Skeletal muscle satellite cell (primary cell): ENCODE results near the gene ZKSCAN5. TPM values are rescaled to one million over a fixed set of nuclear protein-coding genes. Genes with fewer than 3 reads are reported as not detected.

ENCODE experiments used
- H3K27me3 ChIP-seq: 2 replicates; pipeline ENCODE4 v1.7.0; 2013; ENCODE audit warnings: low read length; ENCODE audit not compliant: control insufficient read depth, insufficient read depth
- H3K36me3 ChIP-seq: 2 replicates; pipeline ENCODE4 v1.7.0; 2013; ENCODE audit warnings: mild to moderate bottlenecking, control low read depth, low read length; ENCODE audit not compliant: insufficient read depth
- H3K4me1 ChIP-seq: 2 replicates; pipeline ENCODE4 v1.7.0; 2013; ENCODE audit warnings: low read length; ENCODE audit not compliant: control insufficient read depth, insufficient read depth
- H3K4me2 ChIP-seq: 2 replicates; pipeline ENCODE4 v1.7.0; 2013; ENCODE audit warnings: mild to moderate bottlenecking, low read length
- H3K4me3 ChIP-seq: 2 replicates; pipeline ENCODE4 v1.7.0; 2013; ENCODE audit warnings: low read length
- H3K9ac ChIP-seq: 2 replicates; pipeline ENCODE4 v1.7.0; 2013; ENCODE audit warnings: mild to moderate bottlenecking, low read depth, low read length, moderate library complexity
- H3K9me3 ChIP-seq: replicated peaks from 2 replicates; pipeline ENCODE4 v1.7.0; 2013; ENCODE audit warnings: mild to moderate bottlenecking, control low read depth, low read length
- total RNA-seq: library from RNA; depleted of rRNA; stranded (reverse); fragments of >200 nt; gene quantifications from 2 replicates; pipeline ENCODE4 v1.2.3, GENCODE V29; 2012; rRNA removed

ZKSCAN5 gene
- 7.9 and 11.2 TPM in 2 replicates for total RNA-seq

DNA sequence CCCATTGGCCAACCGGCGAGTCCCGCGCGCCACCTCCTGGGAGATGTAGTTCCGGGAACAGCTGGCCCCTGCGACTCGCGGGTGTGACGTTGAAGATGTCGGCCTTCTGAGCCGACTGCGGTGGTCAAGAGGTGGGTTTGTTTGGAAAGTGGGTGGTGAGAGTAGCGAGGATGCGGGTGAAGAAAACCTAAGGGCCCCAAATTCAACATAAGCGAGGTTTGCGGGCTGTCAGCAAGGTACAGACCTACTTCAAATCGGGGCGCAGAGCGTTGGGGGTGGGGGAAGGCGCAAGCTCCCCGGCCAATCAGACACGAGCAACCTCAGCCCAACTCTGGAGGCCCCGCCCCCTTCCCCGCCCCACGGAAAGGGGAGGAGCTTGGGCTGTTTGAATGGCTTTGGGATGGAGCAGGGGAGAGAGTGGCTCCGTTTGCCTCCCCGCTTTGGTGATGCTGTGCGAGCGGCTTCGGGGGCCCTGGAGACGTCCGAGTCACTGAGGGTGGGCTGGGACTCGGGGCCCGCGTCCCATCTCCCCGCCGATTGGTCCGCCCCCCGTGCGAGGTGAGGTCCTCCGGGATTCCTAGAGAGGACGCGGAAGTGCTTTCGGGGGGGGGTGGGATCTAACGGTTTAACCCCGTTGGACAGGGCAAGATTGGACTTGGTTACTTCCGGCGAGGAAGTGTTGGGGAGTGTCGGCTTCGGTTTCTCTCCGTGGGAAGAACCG, at the start of gene ZKSCAN5:
ZKSCAN5 (plus strand) TSS at position 60 of the 721 bp plus-strand sequence. CDS start 1,383 bp downstream, outside the sequence.
- H3K4me3 ChIP-seq: peak within 1 kb of the TSS; percentile 92
- peak within 1 kb of the TSS; percentile 86 for H3K4me2 ChIP-seq
- H3K4me1 ChIP-seq: peaks cover 13% of the 10 kb centered on the region
- no peaks in the 10 kb centered on the region for H3K9me3 ChIP-seq
- H3K9ac ChIP-seq: peak within 1 kb of the TSS; percentile 91
- no peaks in the 10 kb centered on the region for H3K36me3 ChIP-seq
- H3K27me3 ChIP-seq: no peaks in the 10 kb centered on the region

DNA sequence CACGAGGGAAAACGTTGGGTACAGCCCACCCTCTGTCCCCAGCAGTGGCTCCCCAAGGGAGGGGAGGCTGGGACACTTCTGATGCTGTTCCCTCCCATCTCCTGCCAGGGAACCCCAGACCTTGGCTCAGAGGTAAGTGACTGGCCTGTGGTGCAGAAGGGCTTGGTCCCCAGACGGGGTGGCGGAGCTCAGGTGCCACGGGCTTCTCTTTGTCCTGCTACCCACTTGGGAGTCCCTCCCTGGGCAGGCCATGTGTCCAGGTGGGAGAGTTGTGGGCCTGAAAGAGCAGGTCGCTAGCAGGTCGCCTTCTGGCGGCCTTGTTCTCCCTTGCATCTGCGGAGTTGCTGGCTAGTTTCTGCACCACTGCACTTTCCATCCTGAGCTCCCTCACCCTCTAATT, 48.6 kb upstream of the ZKSCAN5 start:
- H3K9ac ChIP-seq: no peak overlapping the region
- H3K4me2 ChIP-seq: no peak overlapping the region
- no peaks in the 10 kb centered on the region for H3K9me3 ChIP-seq
- H3K4me3 ChIP-seq: no peak overlapping the region
- peaks cover 81% of the 10 kb centered on the region for H3K36me3 ChIP-seq
- no peaks in the 10 kb centered on the region for H3K4me1 ChIP-seq
- no peaks in the 10 kb centered on the region for H3K27me3 ChIP-seq

DNA sequence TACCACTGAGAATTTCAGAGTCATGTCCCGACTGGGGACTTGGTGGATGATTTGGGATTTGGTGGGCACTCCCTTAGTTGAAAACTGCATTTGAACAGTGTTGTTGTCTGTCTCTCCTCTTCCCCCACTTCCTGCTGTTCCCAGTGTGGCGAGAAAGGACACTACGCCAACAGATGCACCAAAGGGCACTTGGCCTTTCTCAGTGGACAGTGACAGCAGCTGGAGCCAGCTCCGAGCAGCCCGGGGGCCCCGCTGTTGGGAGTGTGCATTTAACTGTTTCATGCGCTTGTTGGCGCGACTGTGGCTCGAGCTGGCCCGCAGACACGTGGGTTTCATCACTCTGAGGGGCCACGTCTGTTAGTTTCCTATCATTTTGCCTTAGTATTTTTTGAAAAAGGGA, 48.2 kb upstream of the ZKSCAN5 start:
- no peak overlapping the region for H3K4me3 ChIP-seq
- H3K36me3 ChIP-seq: peaks cover 82% of the 10 kb centered on the region
- no peak overlapping the region for H3K9ac ChIP-seq
- no peaks in the 10 kb centered on the region for H3K27me3 ChIP-seq
- H3K9me3 ChIP-seq: no peaks in the 10 kb centered on the region
- no peaks in the 10 kb centered on the region for H3K4me1 ChIP-seq
- H3K4me2 ChIP-seq: no peak overlapping the region

DNA sequence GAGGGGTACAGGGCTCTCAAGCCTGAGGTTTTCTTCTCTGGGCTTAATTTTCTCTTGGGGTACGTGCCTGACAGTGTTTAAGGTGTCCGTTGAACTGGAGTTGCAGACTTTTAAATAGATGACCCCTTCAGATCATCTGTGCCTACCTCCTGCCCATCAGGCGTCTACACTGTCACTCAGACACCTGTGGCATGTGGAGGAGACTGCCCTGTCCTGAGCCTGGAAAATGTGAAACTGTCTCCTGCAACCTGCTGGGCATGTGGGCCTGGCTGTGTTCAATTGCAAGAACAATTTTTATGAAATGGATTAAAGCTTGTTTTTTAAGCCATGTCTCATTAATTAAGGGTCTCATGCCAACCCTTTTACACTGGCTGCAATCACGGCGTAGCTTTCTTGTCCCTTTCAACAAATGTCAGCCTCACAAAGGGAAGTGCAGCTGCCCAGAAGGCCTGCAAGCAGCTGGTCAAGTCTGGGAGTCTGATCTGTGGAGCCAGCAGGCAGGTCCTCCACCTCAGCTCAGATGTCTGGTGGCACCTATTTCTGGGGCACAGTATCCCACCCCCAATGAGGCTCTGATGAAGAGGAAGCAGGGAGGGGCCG, 47.3 kb upstream of the ZKSCAN5 start:
- Histone ChIP-seq H3K9ac (no peak overlapping the region), H3K36me3 (peaks cover 80% of the 10 kb centered on the region), H3K4me2 (no peak overlapping the region), H3K4me1 (no peaks in the 10 kb centered on the region), H3K27me3 (no peaks in the 10 kb centered on the region), H3K4me3 (no peak overlapping the region), H3K9me3 (no peaks in the 10 kb centered on the region)

DNA sequence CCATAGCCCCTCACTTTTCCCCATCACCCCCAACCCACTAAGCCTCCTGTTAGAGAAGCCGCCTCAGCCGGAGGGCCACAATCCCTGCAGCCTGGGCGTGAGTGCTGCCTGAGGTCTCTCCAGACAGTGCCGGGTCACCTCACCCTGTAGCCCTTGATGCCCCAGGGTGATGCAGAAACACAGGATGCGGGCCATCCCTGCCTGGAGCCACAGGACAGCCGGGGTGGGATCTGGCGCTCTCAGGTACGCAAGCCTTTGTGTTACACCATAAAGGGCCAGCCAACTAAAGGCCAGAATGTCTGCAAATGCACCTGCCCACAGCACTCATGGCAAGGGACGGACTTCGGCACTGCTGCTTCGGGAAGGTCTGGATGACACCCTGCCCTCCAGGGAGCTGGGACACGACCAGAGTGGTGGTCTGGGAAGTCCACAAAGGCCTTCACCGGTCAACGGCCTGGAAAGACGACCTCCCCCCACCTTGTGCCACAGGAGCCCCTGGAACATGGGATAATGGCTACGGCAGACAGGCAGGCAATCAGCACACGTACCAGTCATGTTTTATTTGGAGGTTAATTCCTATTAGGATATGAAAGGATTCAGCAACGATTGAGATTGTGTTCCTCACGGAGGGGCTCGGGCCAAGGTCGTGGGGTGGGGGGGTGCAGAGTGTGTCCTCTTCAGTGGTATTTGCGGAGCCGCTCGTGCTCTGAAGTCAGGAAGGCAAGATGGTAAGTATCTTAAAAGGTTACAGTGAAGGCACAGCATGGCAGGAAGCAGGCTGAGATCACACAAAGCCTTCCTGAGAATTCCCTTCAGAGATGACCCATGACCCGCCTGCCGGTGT, 46.6 kb upstream of the ZKSCAN5 start:
- H3K9me3 ChIP-seq: no peaks in the 10 kb centered on the region
- H3K4me3 ChIP-seq: no peak overlapping the region
- no peaks in the 10 kb centered on the region for H3K27me3 ChIP-seq
- H3K9ac ChIP-seq: no peak overlapping the region
- peaks cover 77% of the 10 kb centered on the region for H3K36me3 ChIP-seq
- no peak overlapping the region for H3K4me2 ChIP-seq
- H3K4me1 ChIP-seq: no peaks in the 10 kb centered on the region

DNA sequence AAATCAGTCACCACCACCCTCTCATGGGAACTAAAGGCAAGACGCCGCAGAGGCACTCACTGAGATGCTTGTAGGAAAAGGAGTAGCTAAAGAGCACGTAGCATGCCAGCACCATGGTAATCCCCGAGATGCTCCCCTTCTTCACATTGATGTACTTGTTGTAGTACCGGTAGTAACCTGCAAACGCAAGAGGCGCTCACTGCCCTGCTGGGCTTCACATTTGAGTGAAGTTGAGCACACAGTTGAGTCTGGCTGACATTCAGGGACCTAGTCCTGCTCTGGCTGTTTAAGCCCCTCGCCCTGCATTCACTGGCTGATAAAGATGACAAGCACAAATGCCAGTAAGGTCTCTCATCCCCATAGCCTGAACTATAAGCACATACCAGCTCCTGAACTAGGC, 45.4 kb upstream of the ZKSCAN5 start:
- peaks cover 72% of the 10 kb centered on the region for H3K36me3 ChIP-seq
- H3K27me3 ChIP-seq: no peaks in the 10 kb centered on the region
- no peaks in the 10 kb centered on the region for H3K4me1 ChIP-seq
- H3K9ac ChIP-seq: no peak overlapping the region
- H3K9me3 ChIP-seq: no peaks in the 10 kb centered on the region
- no peak overlapping the region for H3K4me2 ChIP-seq
- no peak overlapping the region for H3K4me3 ChIP-seq

DNA sequence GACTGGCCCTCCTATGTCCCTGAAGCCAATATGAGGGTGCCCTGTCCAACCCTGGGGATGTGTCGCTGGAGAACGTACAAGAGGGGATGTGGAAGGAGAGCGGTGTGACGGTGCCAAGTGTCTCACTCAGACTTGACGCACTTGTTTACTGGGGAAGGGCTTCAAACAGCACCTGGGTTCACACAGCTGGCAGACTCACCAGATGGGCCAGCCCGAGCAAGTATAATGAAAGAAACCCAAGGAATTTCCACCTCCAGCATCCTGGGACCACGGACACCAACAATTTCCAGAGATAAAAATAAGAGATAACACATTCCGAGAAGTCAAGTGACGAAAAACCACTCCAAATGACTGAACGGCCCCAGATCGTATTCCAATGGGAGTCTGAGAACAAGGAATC, 43.8 kb upstream of the ZKSCAN5 start:
- H3K36me3 ChIP-seq: peaks cover 60% of the 10 kb centered on the region
- H3K4me3 ChIP-seq: no peak overlapping the region
- no peaks in the 10 kb centered on the region for H3K9me3 ChIP-seq
- H3K4me2 ChIP-seq: no peak overlapping the region
- peaks cover 8% of the 10 kb centered on the region for H3K4me1 ChIP-seq
- no peaks in the 10 kb centered on the region for H3K27me3 ChIP-seq
- no peak overlapping the region for H3K9ac ChIP-seq

DNA sequence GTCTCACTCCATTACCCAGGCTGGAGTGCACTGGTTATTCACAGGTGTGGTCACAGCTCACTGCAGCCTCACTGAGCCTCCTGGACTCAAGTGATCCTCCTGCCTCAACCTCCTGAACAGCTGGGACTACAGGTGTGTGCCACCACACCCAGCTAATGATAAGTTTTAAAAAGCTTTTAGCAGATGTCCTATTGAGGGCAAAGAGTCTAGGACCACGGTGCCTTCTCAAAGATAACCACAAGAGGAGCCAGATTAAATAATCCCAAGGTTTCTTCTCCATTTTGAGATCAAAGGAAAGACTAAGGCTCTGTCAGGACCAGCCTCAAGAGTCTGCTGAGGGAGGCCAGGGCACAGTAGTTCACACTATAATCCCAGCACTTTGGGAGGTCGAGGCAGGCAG, 43.2 kb upstream of the ZKSCAN5 start:
- no peaks in the 10 kb centered on the region for H3K9me3 ChIP-seq
- H3K4me1 ChIP-seq: peaks cover 8% of the 10 kb centered on the region
- H3K4me2 ChIP-seq: no peak overlapping the region
- H3K9ac ChIP-seq: no peak overlapping the region
- peaks cover 55% of the 10 kb centered on the region for H3K36me3 ChIP-seq
- no peaks in the 10 kb centered on the region for H3K27me3 ChIP-seq
- no peak overlapping the region for H3K4me3 ChIP-seq

DNA sequence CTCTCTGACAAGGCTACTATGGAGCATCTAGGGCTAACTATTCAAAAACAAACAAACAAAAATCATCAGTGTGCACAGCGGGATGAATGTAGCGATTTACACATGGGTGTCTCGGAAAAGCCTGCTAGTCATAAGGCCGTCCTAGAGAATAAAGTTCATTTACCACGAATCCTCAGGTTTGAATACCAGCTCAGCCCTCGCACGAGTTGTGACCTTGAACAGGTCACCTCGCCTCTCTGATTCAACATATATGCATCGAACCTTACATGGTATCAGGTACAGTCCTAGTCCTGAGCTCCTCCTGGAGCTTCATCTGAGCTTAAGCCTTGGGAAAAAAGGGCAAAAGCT, 39.1 kb upstream of the ZKSCAN5 start:
- Histone ChIP-seq H3K4me1 (peaks cover 8% of the 10 kb centered on the region), H3K4me3 (peak overlapping the region; percentile 84), H3K36me3 (peaks cover 18% of the 10 kb centered on the region), H3K9me3 (no peaks in the 10 kb centered on the region), H3K9ac (peak overlapping the region; percentile 95), H3K4me2 (peak overlapping the region; percentile 93), H3K27me3 (no peaks in the 10 kb centered on the region)

DNA sequence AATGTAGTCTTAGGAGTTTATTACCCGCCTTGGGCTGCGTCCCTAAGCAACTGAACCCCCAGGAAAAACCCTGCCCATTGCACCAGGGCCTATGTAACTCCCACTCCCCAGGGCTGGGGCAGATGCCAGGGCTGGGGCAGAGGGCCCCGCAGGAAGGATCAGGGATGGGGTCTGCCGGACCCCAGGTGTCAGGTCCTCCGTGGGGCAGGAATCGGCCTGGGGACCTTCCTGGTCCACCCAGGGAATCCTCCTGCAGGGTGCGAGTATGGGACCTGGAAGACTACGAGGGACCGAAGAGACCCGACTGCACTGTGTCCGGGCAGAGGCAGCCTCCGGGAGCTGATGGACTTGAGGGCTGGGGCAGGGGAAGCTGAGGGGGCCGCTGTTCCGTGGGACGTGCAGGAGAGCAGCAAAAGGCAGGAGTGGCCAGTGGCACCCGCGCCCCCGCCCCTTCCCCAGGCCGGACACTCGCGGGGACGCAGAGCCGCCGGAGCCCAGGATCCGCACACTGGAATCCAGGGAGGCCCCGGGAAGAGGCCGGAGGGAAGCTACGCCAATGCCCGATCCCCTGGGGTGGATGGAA, 36.0 kb upstream of the ZKSCAN5 start:
- Histone ChIP-seq H3K4me3 (no peak overlapping the region), H3K4me1 (peaks cover 8% of the 10 kb centered on the region), H3K9ac (no peak overlapping the region), H3K27me3 (no peaks in the 10 kb centered on the region), H3K9me3 (no peaks in the 10 kb centered on the region), H3K4me2 (no peak overlapping the region), H3K36me3 (peaks cover 5% of the 10 kb centered on the region)

DNA sequence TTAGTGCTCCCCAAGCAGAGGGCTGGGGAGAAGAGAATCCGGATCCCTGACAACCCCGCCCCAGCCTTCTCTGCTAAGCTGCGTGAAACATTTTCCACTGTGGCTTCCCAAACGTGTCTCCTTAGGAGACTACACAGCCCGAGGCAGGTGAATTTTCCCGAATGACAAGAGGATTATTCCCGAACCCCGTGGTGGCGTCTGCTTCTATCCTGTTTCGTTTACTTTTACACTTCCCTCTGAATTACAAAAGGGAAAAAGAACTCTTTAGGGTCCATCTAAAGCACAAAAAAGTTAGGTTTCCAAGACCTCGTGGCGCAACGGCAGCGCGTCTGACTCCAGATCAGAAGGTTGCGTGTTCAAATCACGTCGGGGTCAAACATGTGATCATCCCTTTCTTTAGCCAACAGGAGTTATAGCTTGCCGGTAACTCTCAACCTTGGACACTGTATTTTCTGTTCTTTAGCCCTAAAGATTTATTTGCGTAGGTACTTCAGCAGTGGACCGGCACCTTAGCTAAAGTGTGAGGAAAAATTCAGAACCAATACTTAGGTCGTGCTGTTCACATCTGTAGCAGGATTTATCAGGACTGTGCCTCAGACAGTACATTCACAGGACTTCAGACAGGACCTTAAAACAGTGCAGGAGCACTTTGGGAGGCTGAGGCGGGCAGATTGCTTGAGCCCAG, 34.9 kb upstream of the ZKSCAN5 start:
- H3K9me3 ChIP-seq: no peaks in the 10 kb centered on the region
- H3K4me3 ChIP-seq: no peak overlapping the region
- no peaks in the 10 kb centered on the region for H3K36me3 ChIP-seq
- no peaks in the 10 kb centered on the region for H3K27me3 ChIP-seq
- H3K9ac ChIP-seq: no peak overlapping the region
- peaks cover 7% of the 10 kb centered on the region for H3K4me1 ChIP-seq
- H3K4me2 ChIP-seq: no peak overlapping the region
